Endothelial cell of umbilical vein (primary cell): ENCODE results near the gene PTGER4.

Experiments
- MYC ChIP-seq: IDR thresholded peaks from one replicate; pipeline ENCODE4 v1.6.1; 2011; ENCODE audit warnings: mild to moderate bottlenecking, low read depth, low read length
- POLR2A ChIP-seq: IDR thresholded peaks from 2 replicates; pipeline ENCODE4 v1.6.1; 2012; ENCODE audit warnings: low read depth, mild to moderate bottlenecking, control low read depth, low read length
- TF ChIP-seq, protein P1 (sequence below), 2 donors: IDR thresholded peaks; 1 replicate in 1 of 2; 2 replicates in 1 of 2; pipeline ENCODE4 v1.5.1; 2011; ENCODE audit warnings: low read length in 2 of 2, mild to moderate bottlenecking in 2 of 2, moderate library complexity in 2 of 2, control low read depth in 1 of 2, inconsistent platforms in 1 of 2, low read depth in 1 of 2; ENCODE audit not compliant: insufficient read depth in 1 of 2; ENCODE audit errors: extremely low read depth in 1 of 2

DNA sequence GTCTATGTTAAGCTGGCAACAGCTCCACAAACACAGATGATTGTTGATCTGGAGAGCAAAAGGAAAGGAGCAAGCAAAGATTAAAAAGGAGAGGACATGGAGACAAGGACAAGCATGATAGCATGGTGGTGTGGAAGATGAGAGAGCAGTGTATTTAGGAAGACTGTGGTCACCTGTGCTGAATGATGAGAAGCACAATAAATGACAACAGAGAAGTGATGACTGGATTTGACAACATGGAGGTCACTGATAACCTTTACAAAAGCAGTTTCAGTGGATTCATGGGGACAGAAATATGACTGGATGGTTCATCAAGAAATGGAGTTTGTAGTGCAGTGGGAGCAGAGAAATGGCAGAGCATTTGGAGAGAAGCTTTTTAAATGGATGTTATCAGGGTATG is 55.9 kb downstream of the PTGER4 start:
- TF ChIP-seq POLR2A (no peak), MYC (no peak)
- TF ChIP-seq, protein P1, sequence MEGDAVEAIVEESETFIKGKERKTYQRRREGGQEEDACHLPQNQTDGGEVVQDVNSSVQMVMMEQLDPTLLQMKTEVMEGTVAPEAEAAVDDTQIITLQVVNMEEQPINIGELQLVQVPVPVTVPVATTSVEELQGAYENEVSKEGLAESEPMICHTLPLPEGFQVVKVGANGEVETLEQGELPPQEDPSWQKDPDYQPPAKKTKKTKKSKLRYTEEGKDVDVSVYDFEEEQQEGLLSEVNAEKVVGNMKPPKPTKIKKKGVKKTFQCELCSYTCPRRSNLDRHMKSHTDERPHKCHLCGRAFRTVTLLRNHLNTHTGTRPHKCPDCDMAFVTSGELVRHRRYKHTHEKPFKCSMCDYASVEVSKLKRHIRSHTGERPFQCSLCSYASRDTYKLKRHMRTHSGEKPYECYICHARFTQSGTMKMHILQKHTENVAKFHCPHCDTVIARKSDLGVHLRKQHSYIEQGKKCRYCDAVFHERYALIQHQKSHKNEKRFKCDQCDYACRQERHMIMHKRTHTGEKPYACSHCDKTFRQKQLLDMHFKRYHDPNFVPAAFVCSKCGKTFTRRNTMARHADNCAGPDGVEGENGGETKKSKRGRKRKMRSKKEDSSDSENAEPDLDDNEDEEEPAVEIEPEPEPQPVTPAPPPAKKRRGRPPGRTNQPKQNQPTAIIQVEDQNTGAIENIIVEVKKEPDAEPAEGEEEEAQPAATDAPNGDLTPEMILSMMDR (IDR thresholded peaks at IDR 0.05; ENCODE audit: extremely low read depth in 1 of 2, insufficient read depth in 1 of 2, low read depth in 1 of 2, low read length in 2 of 2), result no peak
